ENCODE measurements around the gene TUBB1.
"Not testable (repeated sequence)": the region's sequence is repeated elsewhere in the genome, so short reads cannot be mapped to it uniquely, and the experiment has no call there.

TUBB1 gene

DNA sequence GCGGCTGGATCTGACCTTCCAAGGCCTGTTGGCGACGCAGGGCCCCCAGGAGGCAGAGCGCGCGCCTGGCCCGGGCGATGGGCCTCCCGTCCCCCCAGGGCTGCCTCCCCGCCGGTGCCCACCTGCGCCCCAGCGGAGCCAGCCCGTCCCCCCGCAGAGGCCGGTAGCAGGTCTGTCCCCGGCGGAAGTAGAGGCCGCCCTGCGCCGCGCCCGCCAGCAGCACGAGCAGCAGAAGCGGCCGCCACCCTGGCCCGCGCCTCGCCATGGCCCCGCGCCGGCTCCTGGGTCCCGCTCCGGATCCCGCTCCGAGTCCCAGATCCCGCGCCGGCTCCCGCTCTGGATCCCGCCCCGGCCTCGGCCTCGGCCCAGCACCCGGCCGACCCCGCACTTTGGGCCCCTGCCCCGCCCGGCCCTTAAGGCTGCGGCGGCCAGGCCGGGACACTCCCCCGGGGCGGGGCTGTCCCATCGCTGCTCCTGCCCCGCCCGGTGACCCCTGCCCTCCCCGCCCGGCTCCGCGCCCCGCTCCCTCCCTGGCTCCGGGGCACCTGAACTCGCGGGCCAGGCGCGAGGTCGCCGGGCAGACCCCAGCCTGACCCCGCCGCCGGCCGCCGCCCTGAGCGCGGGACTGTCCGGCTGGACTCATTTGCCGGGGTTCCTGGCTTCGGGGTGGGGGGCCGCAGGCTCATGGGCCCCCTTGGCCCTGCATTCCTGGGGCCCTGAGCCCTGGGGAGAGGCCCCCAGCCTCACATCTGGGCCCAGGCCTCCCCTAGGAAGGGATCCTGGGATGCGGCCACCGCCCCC is 12.2 kb upstream of the TUBB1 start, which contains the start of gene CTSZ:
CTSZ (minus strand) TSS at position 391 of the 801 bp plus-strand sequence; CDS start at position 265, 126 bp downstream.
- DNase-seq = peak; percentile 52

DNA sequence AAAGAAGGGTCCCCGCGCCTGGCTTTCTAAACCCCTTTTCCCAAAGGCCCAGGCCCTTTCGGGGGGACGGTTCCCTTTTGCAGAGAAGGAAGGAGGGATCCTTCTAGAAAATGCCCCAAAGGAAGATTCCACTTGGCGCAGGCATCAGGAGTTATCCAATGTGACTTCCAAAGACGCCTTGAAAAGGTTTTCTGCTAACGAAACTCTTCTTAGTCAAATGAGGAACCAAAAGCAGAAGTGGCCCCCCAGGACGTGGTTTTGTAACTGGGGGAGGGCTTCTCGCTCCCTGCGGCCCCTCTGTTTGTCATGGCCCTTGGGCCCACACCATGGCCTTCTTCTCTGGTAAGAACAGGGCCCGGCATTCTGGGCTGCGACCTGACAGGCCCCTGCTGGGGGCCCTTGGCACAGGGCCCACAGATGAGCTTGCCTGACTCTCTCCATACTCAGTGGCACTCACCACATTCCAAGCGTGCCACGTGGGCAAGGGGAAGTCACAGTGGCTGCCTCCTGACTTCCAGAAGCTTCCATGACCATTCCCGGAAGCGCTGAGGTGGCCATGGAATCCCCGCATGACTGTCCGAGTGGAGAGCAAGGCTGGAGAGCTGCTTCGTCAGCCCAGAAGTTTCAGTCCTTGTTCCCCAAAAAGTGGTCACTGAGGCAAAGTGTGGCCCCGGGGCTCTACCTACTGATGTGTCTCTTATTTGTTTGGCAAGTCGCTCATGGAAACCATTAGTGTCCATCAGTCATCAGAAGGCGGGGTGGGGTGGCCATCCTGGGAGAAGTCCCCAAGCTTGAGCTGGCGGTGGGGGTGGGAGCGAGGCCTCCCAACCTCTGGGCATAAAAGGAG is 11.3 kb upstream of the TUBB1 start:
- peak; percentile 29 for DNase-seq

DNA sequence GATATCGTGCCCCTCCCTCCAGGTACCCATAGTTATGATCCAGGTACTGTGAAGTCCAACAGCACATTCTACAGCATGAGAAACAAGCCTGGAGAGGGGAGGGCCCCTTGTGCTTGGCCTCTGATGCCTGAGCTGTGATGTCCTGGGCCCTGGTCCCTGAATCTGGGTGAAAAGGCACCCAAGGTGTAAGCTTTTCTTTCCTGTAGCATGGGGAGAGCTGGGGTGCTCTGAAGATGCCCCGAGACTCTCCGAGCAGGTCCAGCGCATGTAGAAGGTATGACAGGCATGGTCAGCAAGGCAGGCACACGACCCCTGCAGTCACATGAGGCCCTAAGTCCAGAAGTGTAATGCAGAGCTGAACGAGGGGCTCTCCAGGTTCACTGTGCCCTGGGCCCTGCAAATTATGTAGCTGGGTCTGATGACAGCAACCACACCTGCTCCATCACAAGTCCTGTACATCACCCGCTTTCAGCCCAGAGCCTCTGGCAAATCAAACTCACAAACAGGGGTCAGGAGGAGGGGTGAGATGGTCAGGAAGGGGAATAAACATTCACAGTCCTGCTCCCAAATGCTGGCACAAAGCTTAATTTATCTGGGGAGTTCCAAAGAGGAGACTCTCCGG is 10.4 kb upstream of the TUBB1 start:
- DNase-seq = no peak

DNA sequence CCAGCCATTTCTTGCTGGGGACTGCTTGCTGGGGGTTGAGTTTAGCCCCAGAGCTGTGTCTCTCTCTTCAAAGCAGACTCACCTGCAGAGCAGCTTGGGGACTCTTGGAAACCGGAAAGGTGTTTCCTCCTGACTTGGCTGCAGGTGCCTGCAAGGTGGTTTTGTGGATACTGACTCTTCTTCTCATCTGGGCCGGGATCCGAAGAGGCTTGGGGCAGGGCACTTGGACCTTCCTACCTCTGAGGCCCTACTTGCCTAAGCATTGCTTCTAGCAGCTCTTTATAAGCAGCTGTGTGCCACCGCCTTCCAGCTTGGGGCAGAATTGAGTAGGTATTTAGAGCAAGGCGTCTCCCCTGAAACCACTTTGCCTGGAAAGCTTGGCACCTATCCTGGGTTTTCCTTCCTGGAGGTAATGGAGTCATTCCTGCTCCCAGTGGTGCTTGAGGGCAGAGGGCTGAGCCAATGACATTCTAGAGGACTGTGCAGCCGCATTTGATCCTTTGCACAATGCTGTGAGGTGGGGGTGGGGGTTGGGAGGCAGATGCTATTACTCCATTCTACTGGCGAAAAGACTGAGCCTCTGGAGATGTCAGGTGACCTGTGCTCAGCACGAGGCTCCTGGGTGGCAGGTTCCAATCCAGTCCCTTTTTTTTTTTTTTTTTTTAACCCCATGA is 8.8 kb upstream of the TUBB1 start:
- DNase-seq = no peak

DNA sequence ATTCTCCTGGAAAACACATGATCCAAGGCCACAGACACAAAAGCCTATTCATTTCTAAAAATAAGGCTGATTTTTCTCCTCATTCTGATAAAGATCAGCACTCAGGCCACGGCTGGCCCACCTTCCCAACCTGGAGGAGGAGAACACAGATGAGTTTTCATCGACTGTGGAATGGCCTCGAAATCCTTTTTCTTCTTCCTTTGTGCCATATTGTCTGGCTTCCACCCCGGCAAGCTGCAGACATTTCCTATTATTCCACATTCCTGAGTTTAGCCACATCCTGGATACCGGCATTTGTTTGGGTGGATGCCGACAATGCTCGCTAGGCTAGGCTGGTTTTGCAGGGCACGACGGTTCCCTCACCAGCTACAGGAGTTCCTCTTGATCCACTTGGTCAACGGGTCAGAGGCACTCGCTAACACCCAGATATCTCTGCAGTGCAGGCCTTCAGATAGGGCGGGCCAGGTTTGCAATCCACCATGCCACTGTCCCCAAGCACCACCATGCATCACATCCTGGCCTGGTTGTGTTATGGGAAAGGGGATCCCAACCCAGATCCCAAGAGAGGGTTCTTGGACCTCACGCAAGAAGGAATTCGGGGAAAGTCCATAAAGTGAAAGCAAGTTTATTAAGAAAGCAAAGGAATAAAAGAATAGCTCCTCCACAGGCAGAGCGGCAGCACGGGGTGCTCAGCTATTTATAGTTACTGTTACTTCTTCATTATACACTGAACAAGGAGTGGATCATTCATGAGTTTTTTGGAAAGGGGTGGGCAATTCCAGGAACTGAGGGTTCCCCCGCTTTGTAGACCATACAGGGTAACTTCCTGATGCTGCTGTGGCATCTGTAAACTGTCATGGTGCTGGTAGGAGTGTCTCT is 8.0 kb upstream of the TUBB1 start:
- peak; percentile 86 for DNase-seq

DNA sequence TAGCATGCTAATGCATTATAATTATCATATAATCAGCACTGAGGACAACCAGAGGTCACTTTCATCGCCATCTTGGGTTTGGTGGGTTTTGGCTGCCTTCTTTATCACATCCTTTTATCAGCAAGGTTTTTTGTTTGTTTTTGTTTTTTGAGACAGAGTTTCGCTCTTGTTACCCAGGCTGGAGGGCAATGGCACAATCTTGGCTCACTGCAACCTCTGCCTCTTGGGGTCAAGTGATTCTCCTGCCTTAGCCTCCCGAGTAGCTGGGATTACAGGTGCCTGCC is 7.4 kb upstream of the TUBB1 start:
- DNase-seq = not testable (repeated sequence)

DNA sequence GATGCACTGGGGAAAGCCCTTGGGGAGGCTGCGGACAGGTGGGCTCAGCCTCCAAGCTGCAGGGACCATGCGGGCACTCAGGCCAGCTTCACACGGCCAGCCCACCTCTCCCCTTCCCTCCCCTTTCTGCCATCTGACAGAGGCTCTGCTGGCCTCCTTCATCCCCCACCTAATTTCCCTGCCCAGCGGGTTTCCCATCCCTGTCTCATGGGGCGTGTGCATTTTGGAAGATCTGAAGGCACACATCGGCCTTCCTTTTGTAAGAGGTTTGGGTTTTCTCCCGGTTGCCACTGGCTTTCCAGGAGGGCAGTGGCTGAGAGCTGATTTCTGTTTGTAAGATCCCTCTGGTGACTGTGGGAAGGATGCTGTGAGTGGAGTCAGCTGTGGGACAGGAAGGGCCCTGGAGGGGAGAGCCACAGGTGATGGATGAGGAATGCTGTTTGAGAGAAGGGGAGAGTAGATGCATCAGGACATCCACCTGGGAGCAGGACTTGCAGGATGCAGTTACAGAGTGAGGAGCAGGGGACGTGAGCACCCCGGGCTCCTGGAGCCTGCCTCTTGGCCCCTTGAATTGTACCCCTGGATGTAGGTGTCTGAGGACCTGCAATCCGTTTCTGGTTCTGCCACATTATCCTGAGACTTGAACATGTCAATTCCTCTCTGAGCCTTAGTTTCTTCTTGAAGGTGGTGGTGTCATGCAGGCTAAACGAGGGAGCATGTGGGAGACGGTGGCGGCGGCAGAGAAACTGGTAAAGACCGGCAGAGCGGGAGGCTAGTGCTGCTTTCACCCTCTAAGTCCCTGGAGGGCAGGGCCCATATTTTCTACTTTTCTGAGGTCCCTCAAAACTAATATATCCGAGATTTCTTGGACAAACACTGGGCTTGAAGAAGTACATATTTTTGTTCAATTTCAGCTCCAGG is 5.9 kb upstream of the TUBB1 start:
- no peak for DNase-seq

DNA sequence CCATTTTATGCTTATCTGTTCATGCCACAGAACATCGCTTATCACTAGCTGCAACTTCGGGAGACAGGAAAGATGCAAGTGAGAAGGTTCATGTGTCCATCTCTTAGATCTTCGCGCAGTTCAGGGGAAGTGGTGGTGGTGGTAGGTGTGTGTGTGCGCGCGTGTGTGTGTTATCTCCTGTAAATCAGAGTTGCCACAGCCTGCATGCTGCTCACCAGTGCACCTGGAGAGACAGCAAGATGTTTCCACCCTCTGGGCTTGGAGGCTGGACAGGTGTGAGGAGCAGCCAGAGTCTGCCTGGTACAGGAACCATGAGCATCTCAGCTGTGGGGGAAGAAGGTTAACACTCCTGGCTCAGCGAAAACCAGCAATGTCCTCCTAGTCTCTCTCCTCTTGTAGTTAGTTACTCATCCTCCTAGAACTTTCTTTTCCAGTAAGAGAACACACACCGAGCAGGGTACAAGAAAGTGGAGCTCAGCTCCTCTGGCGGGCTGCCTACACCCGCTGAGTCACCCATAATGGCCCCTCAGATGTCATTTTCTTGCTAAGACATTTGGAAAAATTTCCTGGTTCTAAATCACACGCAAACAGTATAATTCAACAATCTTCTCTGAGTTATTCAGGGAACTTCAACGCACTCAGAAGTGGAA is 5.1 kb upstream of the TUBB1 start:
- no peak for DNase-seq

DNA sequence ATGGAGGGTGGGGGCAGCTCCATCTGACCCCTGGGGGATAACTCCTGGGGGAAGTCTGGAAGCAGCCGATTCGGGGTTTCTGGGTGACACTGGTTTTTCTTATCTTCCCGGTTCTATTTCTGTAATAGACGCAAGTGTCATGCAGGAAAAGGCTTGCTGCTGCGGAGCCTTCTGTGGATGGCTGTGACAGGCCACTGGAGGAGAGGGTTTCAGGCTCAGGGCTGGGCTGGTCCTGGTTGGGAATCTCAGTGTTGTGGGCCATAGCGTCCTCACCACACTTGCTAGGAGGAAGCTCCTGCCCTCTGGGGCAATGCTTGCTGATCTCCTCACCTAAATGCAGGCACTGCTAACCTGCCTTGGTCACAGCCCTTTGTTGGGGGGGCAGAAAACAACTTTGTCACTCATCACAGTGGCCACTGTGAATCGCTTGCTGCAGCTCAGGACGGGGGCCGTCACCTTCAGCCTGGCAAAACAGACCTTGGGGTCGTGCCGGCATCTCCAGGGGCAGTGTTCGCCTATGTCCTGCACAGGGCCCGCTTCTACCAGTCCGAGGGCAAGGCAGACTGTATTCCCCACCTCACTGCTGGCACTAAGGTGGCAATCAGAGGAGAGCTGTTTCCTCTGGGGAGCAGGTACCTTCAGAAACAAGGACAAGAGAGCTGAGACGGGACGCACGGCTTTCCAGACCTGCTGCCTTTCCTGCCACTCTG is 4.4 kb upstream of the TUBB1 start:
- peak; percentile 44 for DNase-seq

DNA sequence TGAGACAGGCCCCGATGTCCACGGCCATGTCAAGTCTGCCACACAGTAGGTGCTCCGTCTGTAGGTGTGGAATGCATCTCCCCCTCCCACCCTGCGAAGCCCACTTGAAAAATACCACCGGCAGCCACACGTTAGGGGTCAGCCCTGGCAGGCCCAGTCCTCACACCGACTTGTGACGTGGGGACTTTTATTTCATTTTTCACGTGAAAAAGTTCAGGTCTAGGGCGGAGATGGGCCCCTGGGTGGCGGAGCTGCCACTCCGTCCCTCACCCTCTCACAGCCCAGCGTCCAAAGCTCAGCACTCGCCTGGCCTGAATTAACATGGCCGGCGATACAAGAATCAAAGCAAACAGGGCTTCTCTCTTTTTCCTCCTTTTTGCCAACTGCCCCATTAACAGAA is 3.8 kb upstream of the TUBB1 start:
- no peak for DNase-seq

DNA sequence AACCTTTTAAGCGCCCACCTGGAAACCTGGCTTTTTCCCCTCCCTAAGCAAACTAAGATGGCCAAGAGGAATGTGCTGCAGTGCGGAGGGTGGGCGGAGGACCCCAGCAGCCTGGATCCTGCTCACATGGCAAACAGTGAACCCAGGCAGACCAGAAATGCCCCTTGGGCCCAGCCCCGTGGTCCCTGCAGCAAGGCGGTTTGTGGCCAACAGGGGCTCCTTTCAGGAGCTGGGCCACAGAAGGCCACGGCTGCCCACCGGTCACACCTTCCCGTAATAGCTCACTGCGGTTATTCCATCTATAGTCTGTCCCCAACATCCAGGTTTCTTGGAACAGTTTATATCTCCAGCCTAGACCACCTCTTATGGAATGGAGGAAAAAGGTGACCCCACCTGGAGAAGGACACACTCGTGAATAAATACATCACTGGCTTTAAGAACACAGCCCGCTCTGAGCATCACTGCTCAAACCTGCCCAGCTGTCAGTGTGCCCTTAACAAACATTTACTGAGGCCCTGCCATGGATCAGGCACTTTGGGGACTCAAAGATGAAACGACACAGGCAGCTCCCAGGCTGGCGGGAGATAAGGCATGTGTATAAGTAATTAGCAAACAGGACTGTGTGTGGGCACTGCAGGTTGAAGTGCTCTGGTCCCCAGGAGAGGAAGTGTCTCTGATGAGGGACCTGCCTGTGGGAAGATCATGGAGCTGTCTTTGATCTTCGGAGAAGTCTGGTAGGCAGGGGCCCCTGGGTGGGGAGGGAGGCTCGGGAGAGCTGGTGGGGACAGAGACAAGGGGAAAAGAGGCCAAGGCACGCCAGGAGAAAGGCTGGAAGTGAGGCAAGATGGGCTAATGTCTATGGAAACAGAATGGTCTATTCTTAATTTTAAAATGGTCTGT is 3.2 kb upstream of the TUBB1 start:
- DNase-seq = peak; percentile 68

DNA sequence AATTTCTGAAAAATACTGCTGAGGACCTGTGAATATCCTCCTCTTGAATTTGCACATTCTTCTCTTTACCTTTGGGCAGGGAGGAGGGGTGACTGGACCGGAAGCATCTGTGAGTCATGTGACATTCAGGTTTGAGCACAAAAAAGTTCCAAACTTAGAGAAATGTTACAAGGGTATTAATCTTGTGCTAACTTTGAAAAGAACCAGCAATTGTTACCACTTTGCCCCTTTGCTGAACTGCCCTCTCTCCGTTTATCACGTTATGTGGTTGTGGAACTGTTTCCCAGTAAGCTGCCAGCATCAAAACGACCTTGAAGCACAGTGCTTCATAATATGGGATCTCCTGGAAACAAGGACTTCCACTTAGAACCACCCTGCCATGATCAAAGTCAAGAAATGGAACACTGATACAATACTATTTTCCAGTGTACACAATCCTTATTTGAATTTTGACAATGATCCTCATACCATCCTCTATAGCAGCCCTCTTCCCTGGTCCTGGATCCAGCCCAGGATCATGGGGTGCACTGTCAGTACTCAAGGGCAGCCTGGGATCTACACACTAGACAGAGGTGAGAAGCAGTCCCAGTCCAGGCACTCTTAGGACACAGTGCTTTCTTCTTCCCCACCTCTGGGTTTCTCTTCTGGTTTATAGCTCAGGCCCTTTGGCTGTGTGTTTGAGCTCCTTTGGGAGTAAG is 2.3 kb upstream of the TUBB1 start:
- peak; percentile 37 for DNase-seq

DNA sequence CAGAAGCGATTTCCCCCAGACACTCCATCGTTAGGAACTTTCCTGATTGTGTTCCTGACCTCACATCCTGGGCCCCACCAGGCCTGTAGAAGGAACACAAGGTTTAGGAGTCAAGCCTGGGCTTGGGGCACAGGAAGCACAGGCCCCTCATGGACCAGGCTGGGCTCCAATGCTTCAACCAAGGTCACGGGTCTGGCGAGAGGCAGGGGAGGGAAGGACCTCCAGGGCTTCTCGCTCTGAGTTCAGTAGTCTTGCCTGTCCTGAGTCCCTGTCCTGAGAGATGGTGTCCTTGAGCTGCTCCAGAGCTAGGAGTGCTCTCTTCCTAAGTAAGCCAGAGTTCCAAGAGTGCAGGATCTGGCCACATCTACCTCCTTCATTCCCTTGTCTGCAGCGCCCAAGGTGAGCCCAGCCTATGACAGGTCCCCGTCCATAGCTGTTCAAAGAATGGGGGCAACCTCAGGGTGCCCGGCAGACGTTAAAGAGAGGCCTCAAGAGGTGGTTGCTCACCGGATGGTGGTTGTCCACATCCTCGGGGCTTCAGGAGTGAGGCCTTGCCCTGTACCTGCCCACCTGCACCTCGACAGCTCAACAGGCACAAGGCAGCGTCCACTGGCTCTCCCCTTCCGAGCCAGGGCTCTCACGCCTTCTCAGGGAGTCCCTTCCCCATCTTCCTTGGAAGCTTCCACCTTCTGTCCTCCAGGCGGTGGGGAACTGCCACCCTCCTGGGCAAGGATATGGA is 1.6 kb upstream of the TUBB1 start:
- no peak for DNase-seq

DNA sequence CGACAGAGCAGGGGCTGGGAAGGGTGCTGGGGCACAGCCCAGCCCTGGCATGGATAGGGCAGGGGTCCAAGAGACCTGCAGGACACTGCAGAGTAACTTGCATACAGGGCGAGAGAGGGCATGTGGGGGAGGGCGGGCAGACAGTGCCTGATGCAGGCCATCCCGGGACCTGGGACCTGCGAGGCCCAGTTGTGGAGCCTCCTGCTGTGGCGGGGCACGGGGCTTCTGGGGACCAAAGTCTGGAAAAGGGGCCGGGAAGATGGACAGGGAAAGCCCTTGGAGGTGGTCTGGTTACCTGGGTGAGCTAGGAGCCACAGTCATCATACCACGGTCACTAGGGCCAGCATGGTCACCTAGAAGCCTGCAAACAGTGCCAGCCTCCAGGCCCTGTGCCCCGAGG is 412 bp upstream of the TUBB1 start:
- no peak for DNase-seq

DNA sequence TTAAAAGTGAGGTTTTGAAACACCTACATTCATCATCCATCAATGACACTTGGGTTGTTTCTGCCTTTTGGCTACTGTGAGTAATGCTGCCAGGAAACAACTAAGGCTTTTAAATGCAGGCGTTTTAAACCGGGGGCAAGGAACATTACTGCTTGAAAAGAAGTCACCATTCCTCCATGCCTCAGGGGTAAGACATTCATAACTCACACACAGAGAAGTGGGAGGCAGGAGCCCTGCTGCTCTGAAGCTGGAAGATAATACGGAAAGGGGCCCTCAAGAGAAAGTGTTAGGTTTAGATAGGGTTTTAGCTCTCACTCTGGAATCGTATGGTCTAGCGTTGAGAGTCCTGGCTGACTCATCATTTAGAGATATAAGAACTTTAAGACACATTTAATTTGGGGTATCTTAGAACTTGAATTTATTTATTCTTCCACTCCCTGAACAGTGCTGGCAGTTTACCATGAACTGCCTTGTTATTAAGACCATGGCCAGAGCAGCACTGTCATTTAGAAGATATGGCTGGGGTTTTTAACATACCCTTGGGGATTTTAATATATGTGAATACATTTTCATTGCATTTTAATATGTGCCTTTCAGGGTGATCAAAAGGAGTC is 1.8 kb downstream of the TUBB1 start:
- DNase-seq = peak; percentile 98

DNA sequence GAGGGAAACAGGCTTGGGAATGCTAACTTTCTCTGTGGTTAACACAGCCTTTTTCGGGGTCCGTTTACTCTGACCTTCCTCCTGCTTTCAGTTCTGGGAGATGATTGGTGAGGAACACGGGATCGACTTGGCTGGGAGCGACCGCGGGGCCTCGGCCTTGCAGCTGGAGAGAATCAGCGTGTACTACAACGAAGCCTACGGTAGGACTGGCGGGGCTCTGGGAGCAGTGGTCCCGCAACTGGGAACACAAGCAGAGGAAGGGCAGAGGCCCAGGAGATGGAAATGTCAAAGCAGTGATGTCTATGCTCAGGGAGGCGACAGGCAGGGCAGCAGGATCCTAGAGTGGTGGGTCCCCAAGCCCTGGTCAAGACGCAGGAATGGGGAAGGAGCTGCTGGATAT is 3.5 kb downstream of the TUBB1 start:
- no peak for DNase-seq

DNA sequence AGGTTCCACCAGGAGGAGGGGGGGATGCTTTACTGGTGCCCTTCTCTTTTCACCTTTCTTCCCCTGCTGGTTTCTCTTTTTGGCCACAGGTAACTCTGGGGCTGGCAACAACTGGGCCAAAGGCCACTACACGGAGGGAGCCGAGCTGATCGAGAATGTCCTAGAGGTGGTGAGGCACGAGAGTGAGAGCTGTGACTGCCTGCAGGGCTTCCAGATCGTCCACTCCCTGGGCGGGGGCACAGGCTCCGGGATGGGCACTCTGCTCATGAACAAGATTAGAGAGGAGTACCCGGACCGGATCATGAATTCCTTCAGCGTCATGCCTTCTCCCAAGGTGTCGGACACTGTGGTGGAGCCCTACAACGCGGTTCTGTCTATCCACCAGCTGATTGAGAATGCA is 4.4 kb downstream of the TUBB1 start:
- DNase-seq = no peak

Measured in hematopoietic multipotent progenitor cell treated with erythropoietin and hydrocortisone succinate and interleukin-3 and kit ligand, for 8 days (in vitro differentiated cells).